OCI-LY1 (cell line): ENCODE results near the gene TRABD2A.

ENCODE experiments used
- H2AFZ ChIP-seq: fragments of 200-600 bp; sonication (generic), shearing (Covaris generic); 2 replicates; pipeline ENCODE4 v1.6.0; 2014; ENCODE audit warnings: antibody characterized with exemption, mild to moderate bottlenecking, low read length
- H3F3A ChIP-seq: fragments of 200-600 bp; sonication (generic), shearing (Covaris generic); 2 replicates; pipeline ENCODE4 v1.6.0; 2014; ENCODE audit warnings: mild to moderate bottlenecking, antibody characterized with exemption, low read length, moderate library complexity; ENCODE audit not compliant: insufficient read depth
- H3K27ac ChIP-seq: fragments of 200-600 bp; sonication (generic); 2 replicates; pipeline ENCODE4 v1.5.1; 2014; ENCODE audit warnings: low read length, mixed run types, mild to moderate bottlenecking, low read depth; ENCODE audit not compliant: poor library complexity, severe bottlenecking
- H3K27me3 ChIP-seq: fragments of 200-600 bp; sonication (generic); 2 replicates; pipeline ENCODE4 v1.6.0; 2014; ENCODE audit warnings: antibody characterized with exemption, mild to moderate bottlenecking, low read length, moderate library complexity; ENCODE audit not compliant: insufficient read depth
- H3K36me3 ChIP-seq: fragments of 200-600 bp; sonication (generic); 2 replicates; pipeline ENCODE4 v1.6.1; 2014; ENCODE audit warnings: mild to moderate bottlenecking, antibody characterized with exemption, low read length, moderate library complexity, mixed read lengths; ENCODE audit not compliant: insufficient read depth
- H3K4me1 ChIP-seq: fragments of 200-600 bp; sonication (generic); 2 replicates; pipeline ENCODE4 v1.5.1; 2014; ENCODE audit warnings: mild to moderate bottlenecking, low read length, moderate library complexity; ENCODE audit not compliant: insufficient read depth, severe bottlenecking
- H3K4me2 ChIP-seq: fragments of 200-600 bp; sonication (generic), shearing (Covaris generic); 2 replicates; pipeline ENCODE4 v1.6.1; 2014; ENCODE audit warnings: low read length
- H3K4me3 ChIP-seq: fragments of 200-600 bp; sonication (generic); 2 replicates; pipeline ENCODE4 v1.5.1; 2014; ENCODE audit warnings: low read length, low read depth, mild to moderate bottlenecking, mixed read lengths; ENCODE audit not compliant: poor library complexity, severe bottlenecking
- H3K79me2 ChIP-seq: fragments of 200-600 bp; shearing (Covaris generic); 2 replicates; pipeline ENCODE4 v1.6.1; 2016; ENCODE audit warnings: mixed run types, low read length, mixed read lengths; ENCODE audit not compliant: insufficient read depth
- H3K9ac ChIP-seq: fragments of 200-600 bp; sonication (generic), shearing (Covaris generic); 2 replicates; pipeline ENCODE4 v1.6.1; 2014; ENCODE audit warnings: mild to moderate bottlenecking, low read length, mixed read lengths
- H3K9me2 ChIP-seq: fragments of 200-600 bp; sonication (generic), shearing (Covaris generic); 2 replicates; pipeline ENCODE4 v1.6.1; 2014; ENCODE audit warnings: low read depth, mild to moderate bottlenecking, low read length, mixed read lengths
- H3K9me3 ChIP-seq: fragments of 200-600 bp; shearing (Covaris generic); 2 replicates; pipeline ENCODE4 v1.6.1; 2014; ENCODE audit warnings: low read length, mixed read lengths
- H4K20me1 ChIP-seq: fragments of 200-600 bp; sonication (generic), shearing (Covaris generic); 2 replicates; pipeline ENCODE4 v1.6.0; 2016; ENCODE audit warnings: mild to moderate bottlenecking, low read length; ENCODE audit not compliant: insufficient read depth
- EZH2 ChIP-seq: fragments of 200-600 bp; sonication (generic), shearing (Covaris generic); IDR thresholded peaks from 2 replicates; pipeline ENCODE4 v1.8.0; 2017; ENCODE audit warnings: borderline replicate concordance, mixed run types, mild to moderate bottlenecking, antibody characterized with exemption, low read length, moderate library complexity, mixed read lengths
- TF ChIP-seq, protein P1 (sequence below): fragments of 200-600 bp; sonication (generic), shearing (Covaris generic); IDR thresholded peaks from 2 replicates; pipeline ENCODE4 v1.5.1; 2017; ENCODE audit warnings: mild to moderate bottlenecking, antibody characterized with exemption, low read length, moderate library complexity, mixed read lengths

TRABD2A gene

DNA sequence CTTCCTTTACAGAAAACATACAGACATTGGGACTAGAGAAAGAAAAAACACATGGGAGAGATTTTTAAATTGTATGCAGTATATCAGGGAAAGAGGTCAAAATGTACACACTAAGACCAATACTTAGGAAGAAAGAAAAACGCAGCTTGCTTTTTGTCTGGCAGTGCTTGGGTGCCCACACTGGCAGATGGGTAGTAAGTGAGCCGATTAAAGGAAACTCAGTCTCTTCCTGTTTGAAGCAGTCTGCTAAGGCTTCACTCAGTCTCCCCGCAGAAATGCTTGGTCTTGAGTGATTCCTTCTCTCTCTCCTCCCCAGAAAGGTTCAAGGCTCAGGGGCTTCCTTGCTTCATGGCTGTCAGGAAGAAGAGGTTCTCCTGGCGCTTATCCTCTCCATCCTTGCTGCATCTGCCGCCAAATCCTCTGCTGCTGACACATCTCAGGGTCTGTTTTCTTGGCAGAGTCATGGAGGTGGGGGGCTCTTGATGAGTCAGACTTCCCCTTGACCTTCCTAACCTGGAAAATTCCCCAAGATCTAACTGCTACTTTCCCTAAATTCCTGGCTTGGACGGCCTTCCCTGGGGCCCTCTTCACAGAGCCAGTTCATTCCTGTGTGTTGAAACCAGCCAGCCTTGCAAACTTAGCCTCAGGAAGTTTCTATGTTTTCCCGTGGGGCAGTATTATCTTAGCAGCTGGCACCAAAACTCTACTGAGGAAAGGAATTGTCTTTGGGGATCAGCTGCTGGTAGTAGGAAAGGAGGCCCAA, 14.1 kb upstream of the TRABD2A start:
- H3F3A ChIP-seq, result 0 out of 2 replicates have a peak, but pooled peaks cover 3% of the 10 kb centered on the region
- peak overlapping the region; percentile 71 for H3K27ac ChIP-seq
- H2AFZ ChIP-seq, result peak overlapping the region; percentile 80; the same call in 1 of the 2 replicates

DNA sequence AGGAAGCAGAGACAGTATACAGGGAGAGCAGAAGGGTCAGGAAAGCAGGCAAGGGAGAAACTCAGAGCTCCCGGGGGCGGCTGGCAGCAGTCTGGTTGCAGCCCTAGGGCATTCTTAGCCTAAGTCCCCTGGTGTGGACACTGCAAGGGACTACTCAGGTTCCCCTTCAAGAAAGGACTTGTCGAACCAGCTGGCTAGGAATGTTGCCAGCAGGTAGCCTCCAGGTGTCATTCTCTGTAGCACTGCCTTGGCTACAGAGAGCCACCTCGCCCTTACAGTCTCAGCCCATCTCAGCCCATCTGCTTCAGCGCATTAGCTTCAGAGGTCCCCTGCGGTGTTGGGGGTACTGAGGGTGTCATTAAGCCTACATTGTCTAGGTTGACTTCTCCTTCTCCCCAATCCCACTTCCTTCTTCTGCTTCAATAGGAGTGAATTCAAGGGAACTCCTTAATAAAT, 13.3 kb upstream of the TRABD2A start:
- Histone ChIP-seq H3K9ac (peak overlapping the region; percentile 39; the same call in 1 of the 2 replicates), H3K27ac (peak overlapping the region; percentile 71)

More for the DNA sequence above, 14.1 kb upstream of the TRABD2A start:
- Histone ChIP-seq H4K20me1 (no peaks in the 10 kb centered on the region), H3K9me3 (no peaks in the 10 kb centered on the region), H3K4me1 (peaks cover 41% of the 10 kb centered on the region), H3K9ac (peak overlapping the region; percentile 39; the same call in 1 of the 2 replicates), H3K27me3 (no peaks in the 10 kb centered on the region), H3K79me2 (no peaks in the 10 kb centered on the region), H3K4me2 (peak overlapping the region; percentile 59), H3K4me3 (peak overlapping the region; percentile 28), H3K36me3 (no peaks in the 10 kb centered on the region), H3K9me2 (no peaks in the 10 kb centered on the region)
- no peak for TF ChIP-seq EZH2
- TF ChIP-seq, protein P1, sequence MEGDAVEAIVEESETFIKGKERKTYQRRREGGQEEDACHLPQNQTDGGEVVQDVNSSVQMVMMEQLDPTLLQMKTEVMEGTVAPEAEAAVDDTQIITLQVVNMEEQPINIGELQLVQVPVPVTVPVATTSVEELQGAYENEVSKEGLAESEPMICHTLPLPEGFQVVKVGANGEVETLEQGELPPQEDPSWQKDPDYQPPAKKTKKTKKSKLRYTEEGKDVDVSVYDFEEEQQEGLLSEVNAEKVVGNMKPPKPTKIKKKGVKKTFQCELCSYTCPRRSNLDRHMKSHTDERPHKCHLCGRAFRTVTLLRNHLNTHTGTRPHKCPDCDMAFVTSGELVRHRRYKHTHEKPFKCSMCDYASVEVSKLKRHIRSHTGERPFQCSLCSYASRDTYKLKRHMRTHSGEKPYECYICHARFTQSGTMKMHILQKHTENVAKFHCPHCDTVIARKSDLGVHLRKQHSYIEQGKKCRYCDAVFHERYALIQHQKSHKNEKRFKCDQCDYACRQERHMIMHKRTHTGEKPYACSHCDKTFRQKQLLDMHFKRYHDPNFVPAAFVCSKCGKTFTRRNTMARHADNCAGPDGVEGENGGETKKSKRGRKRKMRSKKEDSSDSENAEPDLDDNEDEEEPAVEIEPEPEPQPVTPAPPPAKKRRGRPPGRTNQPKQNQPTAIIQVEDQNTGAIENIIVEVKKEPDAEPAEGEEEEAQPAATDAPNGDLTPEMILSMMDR, result no peak

GRCh38 chr2:84891355-84892010, 10.6 kb upstream of the TRABD2A start:
- Histone ChIP-seq H3K4me3 (no peak overlapping the region), H3K4me1 (peaks cover 40% of the 10 kb centered on the region), H3K79me2 (no peaks in the 10 kb centered on the region), H3K9ac (no peak overlapping the region), H3K27ac (no peak overlapping the region), H3K27me3 (no peaks in the 10 kb centered on the region), H3F3A (0 out of 2 replicates have a peak, but pooled peaks cover 3% of the 10 kb centered on the region), H4K20me1 (no peaks in the 10 kb centered on the region), H3K4me2 (no peak overlapping the region), H2AFZ (no peak overlapping the region), H3K9me2 (no peaks in the 10 kb centered on the region), H3K36me3 (no peaks in the 10 kb centered on the region), H3K9me3 (no peaks in the 10 kb centered on the region)
- TF ChIP-seq, protein P1, result no peak
- no peak for TF ChIP-seq EZH2

More for the DNA sequence above, 13.3 kb upstream of the TRABD2A start:
- Histone ChIP-seq H3K9me2 (no peaks in the 10 kb centered on the region), H4K20me1 (no peaks in the 10 kb centered on the region), H3F3A (0 out of 2 replicates have a peak, but pooled peaks cover 3% of the 10 kb centered on the region), H3K4me2 (peak overlapping the region; percentile 59), H3K9me3 (no peaks in the 10 kb centered on the region), H3K79me2 (no peaks in the 10 kb centered on the region), H3K36me3 (no peaks in the 10 kb centered on the region), H3K4me3 (peak overlapping the region; percentile 28), H3K27me3 (no peaks in the 10 kb centered on the region), H2AFZ (peak overlapping the region; percentile 80; the same call in 1 of the 2 replicates), H3K4me1 (peaks cover 49% of the 10 kb centered on the region)
- no peak for TF ChIP-seq EZH2
- TF ChIP-seq, protein P1, result no peak
